ENCODE data around the gene B3GAT1. TPM values are rescaled to one million over a fixed set of nuclear protein-coding genes. Genes with fewer than 3 reads are reported as not detected.

B3GAT1 gene
- total RNA-seq, 1 experiment from 2014 or later, result 0.35 TPM

DNA sequence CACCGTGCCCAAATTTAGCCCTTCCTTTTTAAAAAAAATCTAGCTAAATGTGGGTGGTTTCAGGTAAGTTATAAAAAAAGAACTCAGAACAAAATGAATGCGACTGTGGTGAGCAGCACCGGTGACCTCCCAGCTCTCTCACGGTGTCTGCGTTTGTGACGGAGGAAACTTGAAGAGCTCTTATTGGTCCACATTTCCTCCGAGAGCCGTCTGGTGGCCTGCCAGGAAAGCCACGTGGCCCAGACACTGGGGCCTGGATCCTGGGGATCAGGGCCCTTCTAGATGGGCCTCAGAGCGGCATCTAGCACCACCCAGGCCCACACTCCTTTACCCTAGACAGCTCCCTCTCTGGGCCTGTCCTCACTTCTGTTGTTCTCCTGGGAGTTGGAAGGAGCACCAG lies 39.5 kb downstream of the B3GAT1 start:
- intact Hi-C loops (cut with micrococcal nuclease; ENCODE audit: unreplicated experiment), result no loop called here
- Mint-ChIP-seq H3K4me3 (ENCODE audit: low read depth, unreplicated experiment) (no peak overlapping the region), H3K27ac (ENCODE audit: unreplicated experiment) (no peak overlapping the region), H3K4me1 (ENCODE audit: low read depth, unreplicated experiment) (no peaks in the 10 kb centered on the region), H3K9me3 (ENCODE audit: low read depth, unreplicated experiment) (no peaks in the 10 kb centered on the region), H3K27me3 (ENCODE audit: unreplicated experiment) (no peaks in the 10 kb centered on the region), H3K36me3 (ENCODE audit: insufficient read depth, unreplicated experiment) (peaks cover 4% of the 10 kb centered on the region)
- CTCF ChIA-PET, result interaction anchor here (0.7 kb wide), 1 partner anchor 171 kb away, joined by 4 read pairs; no protein-coding TSS in a partner anchor
- BruUV-seq (replicated peaks), result no TSS peak
- TF ChIP-seq, protein P1, sequence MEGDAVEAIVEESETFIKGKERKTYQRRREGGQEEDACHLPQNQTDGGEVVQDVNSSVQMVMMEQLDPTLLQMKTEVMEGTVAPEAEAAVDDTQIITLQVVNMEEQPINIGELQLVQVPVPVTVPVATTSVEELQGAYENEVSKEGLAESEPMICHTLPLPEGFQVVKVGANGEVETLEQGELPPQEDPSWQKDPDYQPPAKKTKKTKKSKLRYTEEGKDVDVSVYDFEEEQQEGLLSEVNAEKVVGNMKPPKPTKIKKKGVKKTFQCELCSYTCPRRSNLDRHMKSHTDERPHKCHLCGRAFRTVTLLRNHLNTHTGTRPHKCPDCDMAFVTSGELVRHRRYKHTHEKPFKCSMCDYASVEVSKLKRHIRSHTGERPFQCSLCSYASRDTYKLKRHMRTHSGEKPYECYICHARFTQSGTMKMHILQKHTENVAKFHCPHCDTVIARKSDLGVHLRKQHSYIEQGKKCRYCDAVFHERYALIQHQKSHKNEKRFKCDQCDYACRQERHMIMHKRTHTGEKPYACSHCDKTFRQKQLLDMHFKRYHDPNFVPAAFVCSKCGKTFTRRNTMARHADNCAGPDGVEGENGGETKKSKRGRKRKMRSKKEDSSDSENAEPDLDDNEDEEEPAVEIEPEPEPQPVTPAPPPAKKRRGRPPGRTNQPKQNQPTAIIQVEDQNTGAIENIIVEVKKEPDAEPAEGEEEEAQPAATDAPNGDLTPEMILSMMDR (IDR thresholded peaks at IDR 0.05; ENCODE audit: unreplicated experiment), result no peak
- DNase-seq, result no peak

DNA sequence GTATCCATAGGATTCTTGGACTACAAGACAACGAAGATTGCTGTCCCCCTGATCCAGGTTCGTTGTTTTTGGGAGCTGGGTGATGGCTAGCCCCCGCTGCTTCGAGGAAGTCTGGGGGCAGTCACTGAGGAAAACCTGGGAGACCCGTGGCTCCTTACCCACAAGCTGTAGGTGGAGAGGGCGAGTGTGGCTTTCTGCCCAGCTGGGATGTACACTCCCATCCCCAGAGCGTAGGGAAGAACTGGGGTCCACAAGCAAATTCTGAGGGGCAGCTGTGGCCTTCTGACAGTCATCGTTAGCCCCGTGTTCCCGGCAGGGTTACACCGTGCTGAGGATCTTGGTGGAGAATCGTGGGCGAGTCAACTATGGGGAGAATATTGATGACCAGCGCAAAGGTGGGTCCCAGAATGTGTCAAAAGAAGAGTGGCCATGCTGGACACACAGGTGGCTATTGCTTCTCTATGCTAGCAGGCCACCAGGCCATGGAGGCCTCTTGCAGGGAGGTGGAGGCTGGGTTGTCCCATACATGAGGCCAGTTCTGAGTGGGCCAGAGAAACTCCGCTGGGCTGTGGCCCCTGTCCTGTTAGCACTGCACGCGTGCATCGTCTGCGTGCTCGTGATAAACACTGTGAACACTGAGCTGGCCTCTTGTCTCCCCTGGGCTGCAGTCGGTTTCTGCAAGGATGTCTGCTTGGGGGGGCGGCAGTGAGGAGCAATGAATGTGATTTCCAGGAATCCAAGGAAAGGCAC lies 40.4 kb downstream of the B3GAT1 start:
- TF ChIP-seq, protein P1 (IDR thresholded peaks at IDR 0.05; ENCODE audit: unreplicated experiment), result no peak
- Mint-ChIP-seq H3K9me3 (ENCODE audit: low read depth, unreplicated experiment) (no peaks in the 10 kb centered on the region), H3K36me3 (ENCODE audit: insufficient read depth, unreplicated experiment) (no peaks in the 10 kb centered on the region), H3K4me3 (ENCODE audit: low read depth, unreplicated experiment) (no peak overlapping the region), H3K4me1 (ENCODE audit: low read depth, unreplicated experiment) (no peaks in the 10 kb centered on the region), H3K27ac (ENCODE audit: unreplicated experiment) (no peak overlapping the region), H3K27me3 (ENCODE audit: unreplicated experiment) (no peaks in the 10 kb centered on the region)
- no TSS peak for BruUV-seq (replicated peaks)
- intact Hi-C loops (cut with micrococcal nuclease; ENCODE audit: unreplicated experiment), result no loop called here
- DNase-seq, result no peak
- CTCF ChIA-PET, result no interaction called here

- no peaks in the 10 kb centered on the region for H3K4me1 Mint-ChIP-seq (ENCODE audit: low read depth, unreplicated experiment)
- no TSS peak for BruUV-seq (replicated peaks)
- TF ChIP-seq, protein P1 (IDR thresholded peaks at IDR 0.05; ENCODE audit: unreplicated experiment), result no peak
Observed at GRCh38 chr11:134370526-134371435, 41.3 kb downstream of the B3GAT1 start.

DNA sequence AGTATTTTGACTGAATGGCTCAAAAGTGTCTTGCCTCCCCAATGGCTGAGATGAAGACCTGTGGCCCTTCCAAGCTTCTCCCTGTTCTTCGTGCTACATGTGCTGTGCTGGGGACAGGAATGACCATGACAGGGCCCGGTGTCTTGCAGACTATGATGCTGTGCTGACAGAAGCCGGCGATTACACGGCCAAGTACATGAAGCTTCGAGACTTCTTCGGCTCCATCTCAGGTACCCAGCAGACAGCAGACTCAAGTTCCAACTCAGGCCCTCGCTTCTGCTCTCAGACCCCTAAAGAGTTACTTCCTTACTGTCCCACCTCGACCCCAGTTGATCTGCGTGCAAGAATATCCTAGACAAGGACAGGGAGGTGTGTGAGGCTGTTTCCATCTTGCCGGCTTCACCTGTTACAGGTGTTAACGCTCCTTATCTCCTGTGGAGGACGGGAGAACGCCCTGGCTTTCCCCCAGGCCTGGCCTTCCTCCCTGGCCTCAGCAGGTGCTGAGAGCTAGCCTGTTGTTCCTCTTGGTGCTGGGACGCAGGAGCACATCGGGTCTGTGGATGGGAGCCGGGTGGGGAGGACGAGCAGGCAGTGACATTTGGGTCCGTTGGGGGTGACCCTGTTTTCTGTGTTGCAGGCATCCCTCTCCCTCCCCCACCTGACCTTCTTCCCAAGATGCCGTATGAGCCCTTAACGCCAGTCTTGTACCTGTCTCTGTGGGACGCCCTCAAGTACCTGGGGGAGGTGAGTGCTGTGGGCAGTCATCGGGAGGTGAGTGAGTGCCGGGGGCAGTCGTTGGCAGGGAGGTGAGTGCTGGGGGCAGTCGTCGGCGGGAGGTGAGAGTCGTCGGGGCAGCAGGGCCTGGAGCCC lies 42.2 kb downstream of the B3GAT1 start:
- CTCF ChIA-PET, result no interaction called here
- Mint-ChIP-seq H3K27me3 (ENCODE audit: unreplicated experiment) (no peaks in the 10 kb centered on the region), H3K4me3 (ENCODE audit: low read depth, unreplicated experiment) (no peak overlapping the region), H3K4me1 (ENCODE audit: low read depth, unreplicated experiment) (no peaks in the 10 kb centered on the region), H3K9me3 (ENCODE audit: low read depth, unreplicated experiment) (no peaks in the 10 kb centered on the region), H3K27ac (ENCODE audit: unreplicated experiment) (no peak overlapping the region), H3K36me3 (ENCODE audit: insufficient read depth, unreplicated experiment) (no peaks in the 10 kb centered on the region)
- intact Hi-C loops (cut with micrococcal nuclease; ENCODE audit: unreplicated experiment), result no loop called here
- no TSS peak for BruUV-seq (replicated peaks)
- TF ChIP-seq, protein P1 (IDR thresholded peaks at IDR 0.05; ENCODE audit: unreplicated experiment), result no peak
- no peak for DNase-seq

More at GRCh38 chr11:134370526-134371435, 41.3 kb downstream of the B3GAT1 start:
- DNase-seq, result no peak
- no peaks in the 10 kb centered on the region for H3K27me3 Mint-ChIP-seq (ENCODE audit: unreplicated experiment)
- H3K9me3 Mint-ChIP-seq (ENCODE audit: low read depth, unreplicated experiment), result no peaks in the 10 kb centered on the region
- no peak overlapping the region for H3K4me3 Mint-ChIP-seq (ENCODE audit: low read depth, unreplicated experiment)
- no peaks in the 10 kb centered on the region for H3K36me3 Mint-ChIP-seq (ENCODE audit: insufficient read depth, unreplicated experiment)
- CTCF ChIA-PET, result no interaction called here
- intact Hi-C loops (cut with micrococcal nuclease; ENCODE audit: unreplicated experiment), result no loop called here
- no peak overlapping the region for H3K27ac Mint-ChIP-seq (ENCODE audit: unreplicated experiment)
